Cardiac fibroblast (primary cell): ENCODE measurements around the gene TRAFD1.

ENCODE experiments used
- DNase-seq, 2 donors: peaks; one replicate each; pipeline versions ENCODE4 v3.0.0 to v3.0.0-alpha.2; 2010; ENCODE audit warnings: low read depth in 2 of 2
- H3K4me3 ChIP-seq, 2 donors: replicated peaks in 1 of 2; 1 replicate in 1 of 2; 2 replicates in 1 of 2; pipeline ENCODE4 v1.5.1; 2011; ENCODE audit warnings: low read depth in 2 of 2, low read length in 2 of 2, mild to moderate bottlenecking in 2 of 2, moderate library complexity in 1 of 2
- TF ChIP-seq, protein P1 (sequence below): IDR thresholded peaks from one replicate; pipeline ENCODE4 v1.5.1; 2011; ENCODE audit warnings: low read depth, mild to moderate bottlenecking, low read length, inconsistent platforms

The TRAFD1 gene

GRCh38 chr12:112161711-112162110 is 36.4 kb downstream of the TRAFD1 start:
- H3K4me3 ChIP-seq, result no peak overlapping the region
- no peak for DNase-seq
- TF ChIP-seq, protein P1, sequence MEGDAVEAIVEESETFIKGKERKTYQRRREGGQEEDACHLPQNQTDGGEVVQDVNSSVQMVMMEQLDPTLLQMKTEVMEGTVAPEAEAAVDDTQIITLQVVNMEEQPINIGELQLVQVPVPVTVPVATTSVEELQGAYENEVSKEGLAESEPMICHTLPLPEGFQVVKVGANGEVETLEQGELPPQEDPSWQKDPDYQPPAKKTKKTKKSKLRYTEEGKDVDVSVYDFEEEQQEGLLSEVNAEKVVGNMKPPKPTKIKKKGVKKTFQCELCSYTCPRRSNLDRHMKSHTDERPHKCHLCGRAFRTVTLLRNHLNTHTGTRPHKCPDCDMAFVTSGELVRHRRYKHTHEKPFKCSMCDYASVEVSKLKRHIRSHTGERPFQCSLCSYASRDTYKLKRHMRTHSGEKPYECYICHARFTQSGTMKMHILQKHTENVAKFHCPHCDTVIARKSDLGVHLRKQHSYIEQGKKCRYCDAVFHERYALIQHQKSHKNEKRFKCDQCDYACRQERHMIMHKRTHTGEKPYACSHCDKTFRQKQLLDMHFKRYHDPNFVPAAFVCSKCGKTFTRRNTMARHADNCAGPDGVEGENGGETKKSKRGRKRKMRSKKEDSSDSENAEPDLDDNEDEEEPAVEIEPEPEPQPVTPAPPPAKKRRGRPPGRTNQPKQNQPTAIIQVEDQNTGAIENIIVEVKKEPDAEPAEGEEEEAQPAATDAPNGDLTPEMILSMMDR, result no peak

DNA sequence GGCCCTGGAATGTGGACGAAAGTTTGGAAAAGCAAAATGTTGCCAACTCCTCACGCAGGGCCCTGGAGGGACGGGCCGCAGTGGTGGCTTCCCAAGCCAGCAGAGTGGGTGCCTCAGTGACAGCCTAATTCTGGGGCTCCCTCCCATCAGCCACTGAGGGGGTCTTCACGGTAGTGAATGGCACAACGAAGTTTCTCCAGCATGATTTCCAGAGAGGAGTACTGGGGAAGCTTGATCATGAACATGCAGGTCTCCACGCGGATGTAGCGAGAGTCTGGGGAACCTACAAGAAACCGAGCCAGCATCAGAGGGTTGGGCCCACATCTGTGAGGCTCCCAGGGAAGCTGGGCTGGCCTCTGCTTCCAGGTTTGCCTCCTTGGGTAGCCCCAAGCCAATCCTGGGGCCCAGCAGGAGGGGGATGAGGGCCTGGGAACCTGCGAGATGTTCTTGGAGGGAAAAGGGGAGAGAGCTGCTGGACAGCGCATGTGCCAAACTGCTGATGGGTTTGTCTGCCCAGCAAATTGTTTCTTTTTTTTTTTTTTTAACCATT is 37.0 kb downstream of the TRAFD1 start:
- DNase-seq, result no peak
- TF ChIP-seq, protein P1, result no peak

GRCh38 chr12:112163056-112163455 is 37.7 kb downstream of the TRAFD1 start:
- no peak for DNase-seq
- no peak overlapping the region for H3K4me3 ChIP-seq
- TF ChIP-seq, protein P1, result no peak

More for the DNA sequence above, 37.0 kb downstream of the TRAFD1 start:
- H3K4me3 ChIP-seq, result no peak overlapping the region

- no peak overlapping the region for H3K4me3 ChIP-seq
- no peak for DNase-seq
- TF ChIP-seq, protein P1, result no peak
Measured at GRCh38 chr12:112163471-112163991, 38.2 kb downstream of the TRAFD1 start.

GRCh38 chr12:112164011-112164660 is 38.8 kb downstream of the TRAFD1 start:
- TF ChIP-seq, protein P1, result no peak
- H3K4me3 ChIP-seq, result no peak overlapping the region
- DNase-seq, result no peak

GRCh38 chr12:112165624-112166023 is 40.3 kb downstream of the TRAFD1 start:
- H3K4me3 ChIP-seq, result no peak overlapping the region
- TF ChIP-seq, protein P1, result no peak
- DNase-seq, result no peak
